ENCODE measurements around the gene IL1RAP. TPM values are rescaled to one million over a fixed set of nuclear protein-coding genes. Genes with fewer than 3 reads are reported as not detected.
"Not testable (repeated sequence)": the region's sequence is repeated elsewhere in the genome, so short reads cannot be mapped to it uniquely, and the experiment has no call there.

IL1RAP gene
- total RNA-seq, 4 donors from 2014 or later: 4.5 to 13.9 (median 5.2) TPM

DNA sequence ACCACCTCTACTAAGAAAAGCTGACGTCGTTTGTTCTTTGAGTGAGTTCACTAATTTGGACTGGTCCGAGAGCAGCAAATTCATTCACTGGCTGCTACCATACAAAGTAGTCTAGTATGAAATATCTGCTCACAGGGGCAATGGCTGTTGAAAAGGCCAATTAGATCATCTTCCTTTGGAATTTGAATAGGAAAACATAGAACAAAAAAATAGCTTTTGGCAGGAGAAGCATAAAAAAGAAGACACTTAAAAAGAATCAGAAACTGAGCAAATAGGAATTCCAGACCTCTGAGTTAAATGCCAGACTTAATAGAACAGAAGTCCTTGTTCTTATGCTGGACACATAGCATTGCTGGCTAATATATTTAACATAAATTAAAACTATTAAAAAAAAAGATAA is 159.3 kb downstream of the IL1RAP start:
- no peaks in the 10 kb centered on the region for H3K9me3 ChIP-seq

DNA sequence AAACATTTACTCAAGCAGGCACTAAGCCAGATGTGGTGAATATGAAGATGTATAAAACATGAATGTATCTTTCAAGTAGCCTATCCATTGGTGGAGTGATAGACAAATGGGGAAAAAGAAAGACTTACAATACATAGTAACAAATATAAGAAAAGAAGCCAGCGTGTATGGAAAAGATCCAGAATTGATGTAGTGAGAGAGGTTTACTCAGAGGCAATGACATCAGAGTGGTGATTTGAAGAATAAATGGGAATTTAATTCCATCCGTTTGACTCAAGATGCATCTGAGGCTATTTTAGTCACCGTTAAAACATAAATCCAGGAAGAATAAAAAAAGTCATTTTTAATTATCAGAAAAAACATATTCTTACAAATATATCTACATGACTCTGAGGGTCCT is 162.6 kb downstream of the IL1RAP start:
- Histone ChIP-seq H3K9me3 (no peaks in the 10 kb centered on the region), H3K27ac (replicated peaks in 1 of 4) (no peak overlapping the region), H3K4me3 (no peak overlapping the region), H3K4me1 (no peaks in the 10 kb centered on the region), H3K27me3 (no peaks in the 10 kb centered on the region), H3K36me3 (no peaks in the 10 kb centered on the region)
- no peak for DNase-seq (ENCODE audit: extremely low spot score)
- intact Hi-C loops (cut with DNase I): no loop called here
- WGBS: 79% methylated on average over 3 of the region's 3 CpGs
- TF ChIP-seq, protein P1, sequence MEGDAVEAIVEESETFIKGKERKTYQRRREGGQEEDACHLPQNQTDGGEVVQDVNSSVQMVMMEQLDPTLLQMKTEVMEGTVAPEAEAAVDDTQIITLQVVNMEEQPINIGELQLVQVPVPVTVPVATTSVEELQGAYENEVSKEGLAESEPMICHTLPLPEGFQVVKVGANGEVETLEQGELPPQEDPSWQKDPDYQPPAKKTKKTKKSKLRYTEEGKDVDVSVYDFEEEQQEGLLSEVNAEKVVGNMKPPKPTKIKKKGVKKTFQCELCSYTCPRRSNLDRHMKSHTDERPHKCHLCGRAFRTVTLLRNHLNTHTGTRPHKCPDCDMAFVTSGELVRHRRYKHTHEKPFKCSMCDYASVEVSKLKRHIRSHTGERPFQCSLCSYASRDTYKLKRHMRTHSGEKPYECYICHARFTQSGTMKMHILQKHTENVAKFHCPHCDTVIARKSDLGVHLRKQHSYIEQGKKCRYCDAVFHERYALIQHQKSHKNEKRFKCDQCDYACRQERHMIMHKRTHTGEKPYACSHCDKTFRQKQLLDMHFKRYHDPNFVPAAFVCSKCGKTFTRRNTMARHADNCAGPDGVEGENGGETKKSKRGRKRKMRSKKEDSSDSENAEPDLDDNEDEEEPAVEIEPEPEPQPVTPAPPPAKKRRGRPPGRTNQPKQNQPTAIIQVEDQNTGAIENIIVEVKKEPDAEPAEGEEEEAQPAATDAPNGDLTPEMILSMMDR (IDR thresholded peaks at IDR 0.05): no peak
- no peak for TF ChIP-seq POLR2A (IDR thresholded peaks at IDR 0.05; ENCODE audit: low read depth)
- no peak for TF ChIP-seq POLR2AphosphoS5 (IDR thresholded peaks at IDR 0.05)

More for the DNA sequence above, 159.3 kb downstream of the IL1RAP start:
- Histone ChIP-seq H3K4me1 (no peaks in the 10 kb centered on the region), H3K4me3 (no peak overlapping the region), H3K36me3 (no peaks in the 10 kb centered on the region), H3K27me3 (no peaks in the 10 kb centered on the region), H3K27ac (replicated peaks in 1 of 4) (no peak overlapping the region)
- intact Hi-C loops (cut with DNase I): no loop called here
- DNase-seq (ENCODE audit: extremely low spot score): no peak
- TF ChIP-seq EP300 (IDR thresholded peaks at IDR 0.05): no peak
- no peak for TF ChIP-seq POLR2A (IDR thresholded peaks at IDR 0.05; ENCODE audit: low read depth)
- TF ChIP-seq, protein P1 (IDR thresholded peaks at IDR 0.05): no peak
- TF ChIP-seq POLR2AphosphoS5 (IDR thresholded peaks at IDR 0.05): no peak
- 70% methylated on average over 3 of the region's 3 CpGs for WGBS

DNA sequence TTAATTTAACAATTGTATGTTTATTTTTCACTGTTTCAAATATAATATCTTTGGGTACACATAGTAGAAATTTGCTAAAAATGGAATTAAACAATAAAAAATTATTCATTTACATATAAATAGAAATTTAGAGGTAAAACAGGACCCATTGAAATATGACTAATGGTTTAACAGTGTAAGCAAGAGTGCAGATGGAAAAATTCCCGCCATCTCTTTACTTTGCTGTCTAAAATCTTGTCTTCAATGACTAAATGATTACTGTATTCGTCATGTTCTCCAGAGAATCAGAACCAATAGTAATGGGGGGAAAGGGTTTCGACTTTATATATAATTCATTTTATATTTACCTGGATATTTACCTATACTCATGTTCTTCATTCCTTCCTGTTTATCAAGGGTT is 163.1 kb downstream of the IL1RAP start:
- intact Hi-C loops (cut with DNase I): no loop called here
- Histone ChIP-seq H3K27ac (replicated peaks in 1 of 4) (no peak overlapping the region), H3K9me3 (no peaks in the 10 kb centered on the region), H3K4me3 (no peak overlapping the region), H3K36me3 (no peaks in the 10 kb centered on the region), H3K27me3 (no peaks in the 10 kb centered on the region), H3K4me1 (no peaks in the 10 kb centered on the region)
- WGBS: 79% methylated on average over 3 of the region's 3 CpGs
- TF ChIP-seq EP300 (IDR thresholded peaks at IDR 0.05) (no peak), POLR2AphosphoS5 (IDR thresholded peaks at IDR 0.05) (no peak), POLR2A (IDR thresholded peaks at IDR 0.05; ENCODE audit: low read depth) (no peak)
- TF ChIP-seq, protein P1 (IDR thresholded peaks at IDR 0.05): no peak
- DNase-seq (ENCODE audit: extremely low spot score): no peak

DNA sequence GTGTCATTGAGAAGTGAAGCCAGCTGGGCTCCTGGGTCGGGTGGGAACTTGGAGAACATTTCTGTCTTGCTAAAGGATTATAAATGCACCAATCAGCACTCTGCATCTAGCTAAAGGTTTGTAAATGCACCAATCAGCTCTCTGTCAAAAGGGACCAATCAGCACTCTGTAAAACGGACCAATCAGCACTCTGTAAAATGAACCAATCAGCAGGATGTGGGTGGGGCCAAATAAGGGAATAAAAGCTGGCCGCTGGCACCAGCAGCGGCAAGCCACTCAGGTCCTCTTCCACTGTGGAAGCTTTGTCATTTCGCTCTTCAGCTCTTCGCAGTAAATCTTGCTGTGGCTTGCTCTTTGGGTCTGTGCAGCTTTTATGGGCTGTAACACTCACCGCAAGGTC is 164.0 kb downstream of the IL1RAP start:
- 82% methylated on average over 7 of the region's 7 CpGs for WGBS
- H3K4me3 ChIP-seq; H3K27me3 ChIP-seq; H3K36me3 ChIP-seq; H3K9me3 ChIP-seq; H3K27ac ChIP-seq (replicated peaks in 1 of 4); DNase-seq (ENCODE audit: extremely low spot score); H3K4me1 ChIP-seq; intact Hi-C loops (cut with DNase I): not testable (repeated sequence)

DNA sequence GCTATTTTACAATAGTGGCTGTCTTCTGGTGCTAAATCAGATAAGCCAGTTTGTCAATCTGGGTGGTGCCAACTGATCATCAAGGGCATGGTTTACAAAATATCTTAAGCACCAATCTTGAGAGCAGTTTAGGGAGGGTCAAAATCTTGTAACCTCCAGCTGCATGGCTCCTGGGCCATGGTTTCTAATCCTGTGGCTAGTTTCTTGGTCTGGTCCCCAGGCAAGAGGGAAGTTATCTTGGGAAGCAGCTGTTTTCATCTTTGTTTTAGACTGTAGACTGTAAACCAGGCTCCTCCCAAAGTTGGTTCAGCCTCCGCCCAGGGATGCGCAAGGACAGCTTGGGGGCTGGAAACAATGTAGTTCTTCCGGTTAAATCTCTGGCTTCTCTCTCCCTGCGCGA is 166.8 kb downstream of the IL1RAP start:
- H3K27ac ChIP-seq (replicated peaks in 1 of 4): no peak overlapping the region
- no peaks in the 10 kb centered on the region for H3K9me3 ChIP-seq
- intact Hi-C loops (cut with DNase I): no loop called here
- TF ChIP-seq EP300 (IDR thresholded peaks at IDR 0.05): no peak
- TF ChIP-seq, protein P1 (IDR thresholded peaks at IDR 0.05): no peak
- no peak for TF ChIP-seq POLR2A (IDR thresholded peaks at IDR 0.05; ENCODE audit: low read depth)
- no peak for TF ChIP-seq POLR2AphosphoS5 (IDR thresholded peaks at IDR 0.05)
- no peaks in the 10 kb centered on the region for H3K27me3 ChIP-seq
- H3K4me3 ChIP-seq: no peak overlapping the region
- no peaks in the 10 kb centered on the region for H3K36me3 ChIP-seq
- no peaks in the 10 kb centered on the region for H3K4me1 ChIP-seq
- no peak for DNase-seq (ENCODE audit: extremely low spot score)
- WGBS: 95% methylated on average over 5 of the region's 5 CpGs

All from esophagus muscularis mucosa (tissue), 4 donors.